Mucosa of descending colon (tissue), 3 donors: ENCODE results near the gene CHAC2. TPM values are rescaled to one million over a fixed set of nuclear protein-coding genes. Genes with fewer than 3 reads are reported as not detected.
"Not testable (repeated sequence)": the region's sequence is repeated elsewhere in the genome, so short reads cannot be mapped to it uniquely, and the experiment has no call there.

ENCODE experiments used
- ATAC-seq: fragments of 200-7000 bp; cut with Tn5 transposase; one replicate; pipeline ENCODE4 v1.9.1; 2020; ENCODE audit warnings: mild to moderate bottlenecking, moderate library complexity
- DNase-seq, 3 donors: peaks; one replicate each; pipeline ENCODE4 v3.0.0-alpha.2; 2020
- H3K36me3 ChIP-seq: fragments of 200-600 bp; one replicate; pipeline ENCODE4 v1.8.0; 2021; ENCODE audit warnings: low read depth, mild to moderate bottlenecking
- H3K4me1 ChIP-seq: fragments of 200-600 bp; one replicate; pipeline ENCODE4 v1.8.0; 2021; ENCODE audit warnings: low read depth, mild to moderate bottlenecking
- H3K4me3 ChIP-seq: fragments of 200-600 bp; one replicate; pipeline ENCODE4 v1.8.0; 2021; ENCODE audit warnings: mild to moderate bottlenecking
- H3K9me3 ChIP-seq: fragments of 200-600 bp; one replicate; pipeline ENCODE4 v1.8.0; 2021; ENCODE audit warnings: mild to moderate bottlenecking
- intact Hi-C, 2 donors: fragments of 100-400 bp; cut with DNase I in 1 of 2; cut with micrococcal nuclease in 1 of 2; formaldehyde crosslinking; loops; one replicate each; pipeline versions ENCODE4 v1.11.0 to v1.11.1; 2022; cut with DNase I, micrococcal nuclease
- total RNA-seq, 3 donors: library from RNA; stranded (reverse); fragmentation: NEBNext Ultra II Directional in 2 of 3; extraction: Animal tissue kit (Norgen Biotek cat#: 25700) in 2 of 3; gene quantifications; one replicate each; pipeline versions ENCODE4 v1.2.1 to v1.2.4, GENCODE V29; 2021 to 2023
- TF ChIP-seq, protein P1 (sequence below): fragments of 200-600 bp; IDR thresholded peaks from one replicate; pipeline ENCODE4 v1.8.0; 2022; ENCODE audit warnings: antibody characterized with exemption, mild to moderate bottlenecking
- donor health status: DM: no; HTN: no; CAD: no; lungs with moderate emphysema.
- donor health status: DM: no; HTN: no; CAD: no.
- donor health status: DM: no; HTN: yes; CAD: no.

CHAC2 gene
- total RNA-seq, 3 donors from 2014 or later: 3.1 to 4.7 (median 3.3) TPM

GRCh38 chr2:53751728-53752127 lies 15.9 kb upstream of the CHAC2 start:
- Histone ChIP-seq H3K4me1 (no peaks in the 10 kb centered on the region), H3K36me3 (no peaks in the 10 kb centered on the region), H3K9me3 (no peaks in the 10 kb centered on the region), H3K4me3 (no peak overlapping the region)
- DNase-seq (no peak), ATAC-seq (no peak)
- intact Hi-C loops: no loop called here
- TF ChIP-seq, protein P1, sequence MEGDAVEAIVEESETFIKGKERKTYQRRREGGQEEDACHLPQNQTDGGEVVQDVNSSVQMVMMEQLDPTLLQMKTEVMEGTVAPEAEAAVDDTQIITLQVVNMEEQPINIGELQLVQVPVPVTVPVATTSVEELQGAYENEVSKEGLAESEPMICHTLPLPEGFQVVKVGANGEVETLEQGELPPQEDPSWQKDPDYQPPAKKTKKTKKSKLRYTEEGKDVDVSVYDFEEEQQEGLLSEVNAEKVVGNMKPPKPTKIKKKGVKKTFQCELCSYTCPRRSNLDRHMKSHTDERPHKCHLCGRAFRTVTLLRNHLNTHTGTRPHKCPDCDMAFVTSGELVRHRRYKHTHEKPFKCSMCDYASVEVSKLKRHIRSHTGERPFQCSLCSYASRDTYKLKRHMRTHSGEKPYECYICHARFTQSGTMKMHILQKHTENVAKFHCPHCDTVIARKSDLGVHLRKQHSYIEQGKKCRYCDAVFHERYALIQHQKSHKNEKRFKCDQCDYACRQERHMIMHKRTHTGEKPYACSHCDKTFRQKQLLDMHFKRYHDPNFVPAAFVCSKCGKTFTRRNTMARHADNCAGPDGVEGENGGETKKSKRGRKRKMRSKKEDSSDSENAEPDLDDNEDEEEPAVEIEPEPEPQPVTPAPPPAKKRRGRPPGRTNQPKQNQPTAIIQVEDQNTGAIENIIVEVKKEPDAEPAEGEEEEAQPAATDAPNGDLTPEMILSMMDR: no peak

DNA sequence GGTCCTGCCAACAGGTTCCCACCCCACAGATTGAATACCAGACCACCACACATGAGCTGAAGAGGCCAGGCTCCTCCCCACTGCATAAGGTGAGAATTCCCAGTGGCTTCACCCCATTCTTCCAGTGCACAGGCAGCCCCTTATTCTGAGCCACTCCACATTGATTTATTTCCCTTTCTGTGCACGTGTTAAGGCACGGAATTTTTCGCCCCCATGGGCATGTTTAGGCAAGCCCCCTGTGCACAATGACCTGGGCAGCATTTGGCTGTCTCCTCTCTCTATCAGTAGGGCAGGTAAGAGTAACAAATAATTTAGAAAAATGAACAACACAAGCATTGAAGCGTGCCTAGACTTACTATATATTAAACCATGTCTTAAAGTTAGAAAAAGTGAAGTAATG lies 15.2 kb upstream of the CHAC2 start:
- ATAC-seq (no peak), DNase-seq (no peak)
- Histone ChIP-seq H3K4me1 (no peaks in the 10 kb centered on the region), H3K4me3 (no peak overlapping the region), H3K9me3 (no peaks in the 10 kb centered on the region), H3K36me3 (no peaks in the 10 kb centered on the region)
- intact Hi-C loops: no loop called here
- TF ChIP-seq, protein P1: no peak

DNA sequence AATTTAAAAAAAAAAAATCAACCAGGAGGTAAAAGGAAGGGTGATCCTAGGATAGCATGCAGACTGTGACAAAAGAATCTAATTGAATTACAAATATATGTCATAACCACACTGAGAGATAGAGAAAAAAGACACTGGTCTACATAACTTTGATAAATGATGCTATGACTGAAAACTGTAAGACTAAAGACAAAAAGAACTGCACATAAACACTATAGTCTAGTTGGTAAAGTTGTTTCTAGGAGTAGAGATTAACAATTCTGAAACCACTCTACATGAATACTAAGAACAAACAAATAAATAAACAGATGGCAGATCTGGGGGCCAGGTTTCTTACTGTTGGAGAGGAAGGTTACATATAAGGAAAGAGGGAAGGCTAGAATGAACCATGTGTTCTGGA lies 14.6 kb upstream of the CHAC2 start:
- intact Hi-C loops: no loop called here

GRCh38 chr2:53755121-53755520 lies 12.5 kb upstream of the CHAC2 start:
- DNase-seq (peak in 2 of 3 donors; percentile 43 to 62), ATAC-seq (peak; percentile 70)
- no peaks in the 10 kb centered on the region for H3K36me3 ChIP-seq
- no peak overlapping the region for H3K4me3 ChIP-seq
- H3K4me1 ChIP-seq: no peaks in the 10 kb centered on the region
- TF ChIP-seq, protein P1: no peak
- intact Hi-C loops: no loop called here
- no peaks in the 10 kb centered on the region for H3K9me3 ChIP-seq

More for the DNA sequence above, 14.6 kb upstream of the CHAC2 start:
- Histone ChIP-seq H3K36me3 (no peaks in the 10 kb centered on the region), H3K4me1 (no peaks in the 10 kb centered on the region), H3K9me3 (no peaks in the 10 kb centered on the region), H3K4me3 (no peak overlapping the region)
- ATAC-seq: no peak
- no peak for DNase-seq
- TF ChIP-seq, protein P1: no peak

DNA sequence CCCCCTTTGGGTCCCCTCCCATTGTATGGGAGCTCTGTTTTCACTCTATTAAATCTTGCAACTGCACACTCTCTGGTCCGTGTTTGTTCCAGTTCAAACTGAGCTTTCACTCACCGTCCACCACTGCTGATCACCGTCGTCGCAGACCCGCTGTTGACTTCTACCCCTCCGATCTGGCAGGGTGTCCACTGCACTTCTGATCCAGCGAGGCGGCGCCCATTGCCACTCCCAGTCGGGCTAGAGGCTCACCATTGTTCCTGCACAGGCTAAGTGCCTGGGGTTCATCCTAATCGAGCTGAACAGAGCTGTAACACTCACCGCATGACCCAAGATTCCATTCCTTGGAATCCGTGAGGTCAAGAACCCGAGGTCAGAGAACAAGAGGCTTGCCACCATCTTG lies 11.0 kb upstream of the CHAC2 start:
- no peaks in the 10 kb centered on the region for H3K36me3 ChIP-seq
- H3K4me3 ChIP-seq: no peak overlapping the region
- TF ChIP-seq, protein P1: no peak
- intact Hi-C loops: no loop called here
- no peaks in the 10 kb centered on the region for H3K9me3 ChIP-seq
- H3K4me1 ChIP-seq: no peaks in the 10 kb centered on the region
- ATAC-seq (no peak), DNase-seq (no peak)

- H3K4me3 ChIP-seq, DNase-seq, H3K9me3 ChIP-seq, ATAC-seq, H3K36me3 ChIP-seq, intact Hi-C loops, H3K4me1 ChIP-seq: not testable (repeated sequence)
Observed at GRCh38 chr2:53757206-53757605, 10.4 kb upstream of the CHAC2 start.
